IPS DF 6.9 (cell line): Measurements from ENCODE around the gene CLEC18C.
"Not testable (repeated sequence)": the region's sequence is repeated elsewhere in the genome, so short reads cannot be mapped to it uniquely, and the experiment has no call there.

Source experiments
- DNase-seq: peaks from one replicate; pipeline ENCODE4 v3.0.0-alpha.2; 2013; ENCODE audit warnings: low read depth, low spot score
- H3K27ac ChIP-seq: one replicate; pipeline ENCODE4 v1.5.1; 2013; ENCODE audit warnings: low read length, control low read depth
- H3K27me3 ChIP-seq: 2 replicates; pipeline ENCODE4 v1.6.1; 2013; ENCODE audit warnings: mild to moderate bottlenecking, low read length; ENCODE audit not compliant: control insufficient read depth, insufficient read depth
- H3K36me3 ChIP-seq: 2 replicates; pipeline ENCODE4 v1.6.1; 2013; ENCODE audit warnings: low read length; ENCODE audit not compliant: control insufficient read depth, insufficient read depth
- H3K4me1 ChIP-seq: 2 replicates; pipeline ENCODE4 v1.6.1; 2013; ENCODE audit warnings: low read length; ENCODE audit not compliant: control insufficient read depth, insufficient read depth
- H3K4me3 ChIP-seq: 2 replicates; pipeline ENCODE4 v1.5.1; 2013; ENCODE audit warnings: mild to moderate bottlenecking, low read length
- H3K9me3 ChIP-seq: 2 replicates; pipeline ENCODE4 v1.6.1; 2013; ENCODE audit warnings: low read length, inconsistent platforms; ENCODE audit not compliant: control insufficient read depth, insufficient read depth
- WGBS: extraction: QIAGEN DNeasy Blood & Tissue Kit; methylation state at CpG from one replicate; pipeline ENCODE4 v1.1.7; 2013; ENCODE audit warnings: mixed read lengths, missing lambda C conversion rate; ENCODE audit not compliant: insufficient read length, insufficient coverage; 5-methylcytosine and 5-hydroxymethylcytosine counted together

CLEC18C gene

DNA sequence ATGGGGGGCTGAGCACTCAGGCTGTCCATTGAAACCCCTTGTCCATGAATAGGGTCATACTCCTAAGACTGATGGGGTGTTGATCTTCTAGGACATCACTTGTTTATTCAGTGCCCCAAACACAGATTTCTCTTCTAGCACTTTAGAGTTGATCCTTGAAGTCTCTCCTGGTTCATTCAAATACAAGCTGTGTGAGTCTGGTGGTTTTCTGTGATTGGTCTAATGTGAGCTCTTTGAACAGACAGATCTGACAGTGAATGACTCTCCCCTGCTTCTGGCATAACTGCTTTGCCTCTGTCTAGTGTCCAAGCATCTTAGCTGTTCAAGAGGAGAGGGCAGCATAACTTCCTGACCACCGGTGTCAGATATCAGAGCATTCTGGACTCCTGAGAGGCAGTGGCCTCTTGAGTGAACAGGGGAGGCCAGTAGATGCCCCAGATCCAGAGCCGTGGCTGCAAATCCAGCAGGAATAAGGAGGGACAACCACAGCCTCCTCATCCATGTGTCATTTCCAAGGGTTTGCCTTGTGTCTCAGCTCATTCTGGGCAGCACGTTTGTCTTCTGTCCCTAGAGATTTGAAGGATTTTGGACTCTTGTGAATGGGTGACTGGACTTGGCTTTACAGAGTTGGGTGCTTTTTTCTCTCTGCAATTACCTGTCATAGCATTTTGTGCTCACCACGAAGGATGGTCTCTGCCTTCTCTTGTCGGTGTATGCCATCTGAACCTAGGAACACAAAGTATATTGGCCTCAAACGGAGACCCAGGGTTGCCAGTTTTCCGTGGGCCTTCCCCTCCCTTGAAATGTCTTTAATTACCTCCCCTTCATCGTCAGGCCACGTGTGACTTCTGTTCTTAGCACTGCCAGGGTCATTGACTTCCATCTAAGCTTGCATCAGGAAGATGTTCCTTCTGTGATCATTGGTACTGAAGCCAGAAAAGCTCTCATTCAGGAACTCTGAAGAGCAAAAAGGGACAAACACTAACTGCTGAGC, 13.9 kb upstream of the CLEC18C start:
- H3K27ac ChIP-seq: no peak overlapping the region
- H3K4me3 ChIP-seq: no peak overlapping the region
- no CpG with 5 or more reads among the region's 9 CpGs for WGBS
- H3K36me3 ChIP-seq: peaks cover 30% of the 10 kb centered on the region
- no peaks in the 10 kb centered on the region; the same call in 1 of the 2 replicates for H3K27me3 ChIP-seq
- no peaks in the 10 kb centered on the region for H3K9me3 ChIP-seq
- H3K4me1 ChIP-seq: no peaks in the 10 kb centered on the region; the same call in 1 of the 2 replicates
- no peak for DNase-seq

DNA sequence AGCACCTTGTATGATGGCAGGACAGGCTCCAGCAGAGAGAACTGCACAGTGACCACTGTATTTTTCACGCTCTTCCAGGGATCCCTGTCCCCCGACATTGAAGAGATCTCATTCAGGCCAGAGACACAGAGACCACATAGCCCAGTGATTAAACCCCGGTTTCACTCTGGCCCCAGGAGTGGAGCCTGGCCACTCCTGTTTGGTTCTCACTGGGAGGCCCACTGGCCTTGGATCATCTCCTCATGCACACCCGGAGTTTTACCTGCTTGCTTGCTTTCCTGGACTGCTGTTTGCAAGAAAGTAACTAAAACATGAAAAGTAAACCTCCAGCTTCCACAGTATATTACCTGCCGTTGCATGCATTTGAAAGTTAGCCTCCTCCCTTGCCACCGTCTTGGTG, 13.2 kb upstream of the CLEC18C start:
- Histone ChIP-seq H3K36me3 (peaks cover 30% of the 10 kb centered on the region), H3K4me1 (no peaks in the 10 kb centered on the region; the same call in 1 of the 2 replicates), H3K9me3 (no peaks in the 10 kb centered on the region), H3K27me3 (no peaks in the 10 kb centered on the region; the same call in 1 of the 2 replicates), H3K4me3 (no peak overlapping the region), H3K27ac (no peak overlapping the region)
- no CpG with 5 or more reads among the region's 6 CpGs for WGBS
- no peak for DNase-seq

DNA sequence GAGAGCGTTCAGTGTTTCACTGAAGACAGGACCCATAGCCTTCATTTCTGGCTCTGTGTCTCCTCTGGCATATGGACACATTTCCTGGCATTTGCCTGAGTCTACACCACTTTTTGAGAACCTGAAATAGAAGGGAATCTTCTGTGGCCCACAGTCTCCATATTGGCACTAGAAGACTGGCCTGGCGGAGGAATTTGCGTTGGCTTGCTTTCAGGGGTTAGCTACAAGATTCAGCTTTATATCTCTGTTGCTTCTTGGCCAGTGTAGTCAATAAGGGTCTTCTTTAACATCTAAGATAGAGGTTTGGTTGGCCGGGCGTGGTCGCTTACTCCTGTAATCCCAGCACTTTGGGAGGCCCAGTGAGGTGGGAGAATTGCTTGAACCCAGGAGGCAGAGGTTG, 12.8 kb upstream of the CLEC18C start:
- no peaks in the 10 kb centered on the region; the same call in 1 of the 2 replicates for H3K4me1 ChIP-seq
- H3K27ac ChIP-seq: no peak overlapping the region
- H3K4me3 ChIP-seq: no peak overlapping the region
- DNase-seq: no peak
- no CpG with 5 or more reads among the region's 6 CpGs for WGBS
- peaks cover 30% of the 10 kb centered on the region for H3K36me3 ChIP-seq
- no peaks in the 10 kb centered on the region; the same call in 1 of the 2 replicates for H3K27me3 ChIP-seq
- H3K9me3 ChIP-seq: no peaks in the 10 kb centered on the region

DNA sequence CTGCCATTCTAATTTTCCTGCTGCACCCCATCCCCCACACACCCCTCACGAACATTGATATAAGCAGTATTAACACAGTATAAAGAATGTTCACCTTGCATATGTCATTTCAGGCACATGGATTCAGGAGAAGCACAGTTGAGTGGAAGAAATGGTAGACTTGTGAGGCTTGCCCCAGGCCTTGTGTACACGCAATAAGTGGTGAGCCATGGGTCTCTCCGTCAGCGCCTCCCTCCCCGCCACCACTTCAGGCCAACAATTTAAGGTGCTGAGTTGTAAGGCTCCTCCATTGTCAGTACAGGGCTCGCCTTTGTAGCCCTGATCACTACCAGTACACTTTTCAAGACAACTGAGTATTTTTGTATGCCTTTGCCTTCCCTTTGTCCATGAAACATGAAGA, 12.2 kb upstream of the CLEC18C start:
- no peak for DNase-seq
- no CpG with 5 or more reads among the region's 6 CpGs for WGBS
- no peak overlapping the region for H3K4me3 ChIP-seq
- H3K27me3 ChIP-seq: no peaks in the 10 kb centered on the region; the same call in 1 of the 2 replicates
- no peaks in the 10 kb centered on the region for H3K9me3 ChIP-seq
- no peaks in the 10 kb centered on the region for H3K4me1 ChIP-seq
- no peak overlapping the region for H3K27ac ChIP-seq
- peaks cover 28% of the 10 kb centered on the region for H3K36me3 ChIP-seq

DNA sequence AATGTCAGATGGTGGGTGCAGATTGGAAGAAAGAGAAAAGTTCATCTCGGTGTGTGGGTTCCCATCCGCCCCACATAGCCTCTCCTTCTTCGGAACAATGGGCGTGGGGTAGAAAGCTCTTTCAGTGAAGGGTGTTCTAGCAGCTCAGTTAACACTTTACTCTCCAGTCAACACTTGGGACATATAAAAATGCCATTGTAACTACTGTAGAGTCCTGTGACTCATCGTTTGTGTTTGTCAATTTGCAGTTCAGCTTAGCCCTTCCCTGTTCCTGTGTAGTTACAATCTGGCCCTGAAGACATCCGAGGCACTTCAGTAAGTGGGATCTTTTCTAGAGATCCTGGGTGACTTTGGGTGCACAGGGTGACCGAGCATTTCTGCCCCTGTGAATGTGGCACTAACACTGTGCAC, 11.5 kb upstream of the CLEC18C start:
- WGBS: no CpG with 5 or more reads among the region's 7 CpGs
- no peaks in the 10 kb centered on the region for H3K9me3 ChIP-seq
- H3K27ac ChIP-seq: no peak overlapping the region
- H3K4me1 ChIP-seq: no peaks in the 10 kb centered on the region
- no peaks in the 10 kb centered on the region; the same call in 1 of the 2 replicates for H3K27me3 ChIP-seq
- no peak overlapping the region for H3K4me3 ChIP-seq
- no peak for DNase-seq
- peaks cover 21% of the 10 kb centered on the region for H3K36me3 ChIP-seq

DNA sequence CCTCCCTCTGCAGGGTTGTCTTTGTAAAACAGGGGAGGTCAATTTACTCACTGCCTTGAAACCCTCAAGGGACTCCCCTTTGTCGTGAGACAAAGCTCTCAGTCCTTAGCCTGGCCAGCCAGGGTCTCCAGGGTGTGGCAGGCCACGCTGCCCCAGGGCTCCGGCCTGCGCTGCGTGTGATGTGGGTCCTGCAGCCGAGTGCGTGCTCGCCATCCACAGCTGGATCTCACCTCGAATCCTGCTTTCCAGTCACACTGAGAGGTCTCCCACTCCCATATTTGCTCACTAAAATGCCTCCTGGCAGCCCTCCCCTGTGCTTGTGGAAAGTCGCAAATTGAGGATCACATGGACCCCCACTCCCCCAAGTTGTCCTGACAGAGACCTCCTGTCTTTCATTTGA, 10.0 kb upstream of the CLEC18C start:
- Histone ChIP-seq H3K36me3 (peaks cover 10% of the 10 kb centered on the region), H3K4me3 (no peak overlapping the region), H3K27me3 (no peaks in the 10 kb centered on the region; the same call in 1 of the 2 replicates), H3K4me1 (no peaks in the 10 kb centered on the region), H3K9me3 (no peaks in the 10 kb centered on the region), H3K27ac (no peak overlapping the region)
- DNase-seq: no peak
- no CpG with 5 or more reads among the region's 10 CpGs for WGBS

DNA sequence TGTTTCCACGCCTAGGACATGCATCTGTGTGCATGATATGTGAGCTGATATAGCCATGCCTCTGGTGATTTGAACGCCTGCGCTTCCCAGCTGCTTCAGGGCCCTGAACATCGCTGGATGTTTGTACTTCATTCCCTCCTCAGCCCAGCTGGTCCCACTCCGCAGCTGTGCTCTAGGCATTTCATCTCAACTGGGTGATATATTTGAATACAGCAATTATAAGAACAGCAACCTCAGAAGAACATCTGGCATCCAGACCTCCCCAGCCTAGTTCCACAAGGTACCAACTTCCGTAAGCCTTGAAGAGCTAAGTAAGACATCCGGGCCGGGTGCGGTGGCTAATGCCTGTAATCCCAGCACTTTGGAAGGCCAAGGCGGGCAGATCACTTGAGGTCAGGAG, 6.9 kb upstream of the CLEC18C start:
- not testable (repeated sequence) for H3K4me1 ChIP-seq, H3K27me3 ChIP-seq, H3K36me3 ChIP-seq, DNase-seq, H3K9me3 ChIP-seq, H3K27ac ChIP-seq, H3K4me3 ChIP-seq
- WGBS: no CpG with 5 or more reads among the region's 10 CpGs

DNA sequence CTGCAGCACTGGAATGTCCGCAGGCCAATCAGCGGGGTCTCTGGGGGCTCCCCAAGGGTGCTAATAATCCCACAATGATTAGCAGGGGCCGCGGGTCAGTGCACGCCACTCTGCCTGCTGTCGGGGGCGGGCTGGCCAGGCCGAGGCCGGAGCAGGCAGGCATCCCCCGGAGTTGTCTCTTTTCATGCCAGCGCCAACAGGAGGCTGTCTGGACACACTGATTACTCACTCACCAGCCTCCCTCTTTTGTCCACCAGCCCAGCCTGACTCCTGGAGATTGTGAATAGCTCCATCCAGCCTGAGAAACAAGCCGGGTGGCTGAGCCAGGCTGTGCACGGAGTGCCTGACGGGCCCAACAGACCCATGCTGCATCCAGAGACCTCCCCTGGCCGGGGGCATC, 329 bp downstream of the CLEC18C start:
- DNase-seq, H3K36me3 ChIP-seq, H3K4me1 ChIP-seq, H3K27ac ChIP-seq, H3K27me3 ChIP-seq, H3K4me3 ChIP-seq, H3K9me3 ChIP-seq: not testable (repeated sequence)
- WGBS: no CpG with 5 or more reads among the region's 15 CpGs

DNA sequence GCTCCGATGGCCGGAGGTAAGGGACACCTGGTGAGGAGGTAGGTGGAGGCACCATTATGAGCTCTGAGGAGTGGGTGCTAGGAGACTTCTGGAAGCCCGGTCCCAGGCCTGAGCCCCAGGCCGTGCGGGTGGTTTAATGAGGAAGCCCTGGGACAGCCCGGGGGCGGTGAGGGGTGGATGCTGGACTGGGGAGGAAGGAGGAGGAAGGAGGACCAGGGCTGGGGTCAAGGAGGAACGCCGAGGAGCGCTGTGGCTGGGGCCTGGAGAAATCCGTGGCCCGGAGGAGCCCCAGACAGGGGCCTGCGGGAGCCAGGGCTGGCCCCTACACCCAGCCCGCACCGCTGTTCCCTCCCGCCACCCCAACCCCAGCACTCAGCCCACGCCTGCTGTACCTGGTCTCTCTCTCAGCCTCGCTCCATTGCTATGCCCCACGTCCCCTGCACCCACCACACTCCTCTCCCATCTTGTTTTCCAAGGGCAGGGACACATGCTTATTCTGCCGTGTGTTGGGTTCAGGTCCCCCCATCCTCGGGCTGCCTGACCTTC, 873 bp downstream of the CLEC18C start:
- not testable (repeated sequence) for H3K27me3 ChIP-seq, H3K4me3 ChIP-seq, DNase-seq, H3K27ac ChIP-seq, H3K9me3 ChIP-seq, H3K4me1 ChIP-seq, H3K36me3 ChIP-seq
- no CpG with 5 or more reads among the region's 21 CpGs for WGBS

DNA sequence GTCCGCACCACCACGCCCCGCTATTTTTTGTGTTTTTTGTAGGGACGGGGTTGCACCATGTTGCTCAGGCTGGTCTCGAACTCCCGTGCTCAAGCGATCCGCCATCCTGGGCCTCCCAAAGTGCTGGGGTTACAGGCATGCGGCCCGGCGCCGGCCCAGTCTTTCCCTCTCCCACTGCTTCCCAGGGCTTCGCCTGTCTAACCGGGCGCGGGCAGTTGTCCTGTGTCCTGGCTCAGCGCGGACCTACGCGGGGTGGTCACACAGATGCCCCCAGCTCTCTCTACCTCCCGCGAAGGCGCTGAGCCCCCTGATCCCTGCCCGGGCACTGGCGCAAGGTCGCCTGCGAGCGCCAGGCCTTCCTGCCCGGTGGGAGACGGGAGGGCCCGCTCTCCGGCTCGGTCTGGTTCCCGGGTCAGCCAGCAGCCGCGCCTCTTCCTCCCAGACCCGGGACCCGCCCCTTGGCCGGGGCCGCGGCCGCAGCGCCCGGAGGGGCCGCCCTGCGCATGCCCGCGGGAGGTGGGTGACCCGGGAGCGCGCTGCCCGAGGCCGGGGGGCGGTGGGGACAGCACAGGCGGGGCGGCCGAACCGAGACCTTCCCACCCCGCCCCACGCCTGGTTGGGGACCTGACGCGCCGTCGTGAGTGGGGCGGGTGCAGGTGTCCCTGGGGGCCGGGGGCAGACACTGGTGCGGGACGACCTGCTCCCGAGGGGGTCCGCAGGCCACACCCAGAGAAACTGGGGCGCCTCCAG, 14.4 kb downstream of the CLEC18C start:
- H3K4me3 ChIP-seq, H3K27me3 ChIP-seq, H3K4me1 ChIP-seq, H3K27ac ChIP-seq, H3K9me3 ChIP-seq, H3K36me3 ChIP-seq, DNase-seq: not testable (repeated sequence)
- no CpG with 5 or more reads among the region's 71 CpGs for WGBS
